Tibial nerve (tissue), 4 donors: Measurements from ENCODE around the gene ZNF557. TPM values are rescaled to one million over a fixed set of nuclear protein-coding genes. Genes with fewer than 3 reads are reported as not detected.

Experiments used
- DNase-seq, 2 donors: peaks; one replicate each; pipeline ENCODE4 v3.0.0-alpha.2; 2019; ENCODE audit warnings: low spot score in 2 of 2
- H3K27ac ChIP-seq, 4 donors: fragments of 200-600 bp; sonication (generic) in 3 of 4; one replicate each; pipeline ENCODE4 v1.5.1; 2017 to 2019; ENCODE audit warnings: mild to moderate bottlenecking in 1 of 4
- H3K27me3 ChIP-seq, 2 donors: fragments of 200-600 bp; sonication (generic) in 1 of 2; one replicate each; pipeline versions ENCODE4 v1.5.1 to v1.6.0; 2017 to 2019
- H3K36me3 ChIP-seq, 3 donors: fragments of 200-600 bp; sonication (generic); one replicate each; pipeline ENCODE4 v1.5.1; 2018 to 2019
- H3K4me1 ChIP-seq, 4 donors: fragments of 200-600 bp; sonication (generic) in 3 of 4; one replicate each; pipeline ENCODE4 v1.5.1; 2017 to 2019
- H3K4me3 ChIP-seq, 4 donors: fragments of 200-600 bp; sonication (generic) in 3 of 4; one replicate each; pipeline ENCODE4 v1.5.1; 2017 to 2019; ENCODE audit warnings: mild to moderate bottlenecking in 1 of 4, moderate library complexity in 1 of 4
- H3K9me3 ChIP-seq, 4 donors: fragments of 200-600 bp; sonication (generic) in 3 of 4; one replicate each; pipeline ENCODE4 v1.5.1; 2017 to 2019
- CTCF ChIP-seq, 5 experiments: fragments of 200-600 bp in 3 of 5; fragments of 450-650 bp in 2 of 5; sonication (generic) in 3 of 5; IDR thresholded peaks; one replicate each; pipeline ENCODE4 v1.5.1; 2016 to 2019; ENCODE audit warnings: antibody characterized with exemption in 5 of 5, mild to moderate bottlenecking in 3 of 5, moderate library complexity in 2 of 5
- EP300 ChIP-seq, 2 donors: sonication (generic); formaldehyde crosslinking; IDR thresholded peaks; one replicate each; pipeline ENCODE4 v1.6.1; 2017; ENCODE audit warnings: antibody characterized with exemption in 2 of 2, mild to moderate bottlenecking in 1 of 2
- POLR2A ChIP-seq, 2 donors: fragments of 450-650 bp; IDR thresholded peaks; one replicate each; pipeline ENCODE4 v1.6.1; 2017; ENCODE audit warnings: antibody characterized with exemption in 2 of 2, mild to moderate bottlenecking in 2 of 2, moderate library complexity in 2 of 2
- WGBS, 2 donors: methylation state at CpG; one replicate each; pipeline ENCODE4 v1.1.5; 2018; 5-methylcytosine and 5-hydroxymethylcytosine counted together
- total RNA-seq, 4 donors: library from RNA; depleted of rRNA; stranded (reverse); fragments of >200 nt; gene quantifications; one replicate each; pipeline ENCODE4 v1.1.0, GENCODE V29; 2016

Gene ZNF557
- total RNA-seq, 4 donors from 2014 or later, result 7.3 to 14.6 (median 9.8) TPM

- Histone ChIP-seq H3K36me3 (peaks cover 16 to 98% (median 19%) of the 10 kb centered on the region in 3 donors), H3K27me3 (no peaks in the 10 kb centered on the region), H3K9me3 (peaks cover 0 to 23% (median 6%) of the 10 kb centered on the region in 4 donors), H3K4me3 (no peak overlapping the region), H3K4me1 (no peaks in the 10 kb centered on the region), H3K27ac (no peak overlapping the region)
- no peak for TF ChIP-seq CTCF (IDR thresholded peaks at IDR 0.05)
- WGBS, 2 donors, result 94 to 100% methylated on average over 1 to 3 of the region's 3 CpGs
- no peak for DNase-seq
Measured at GRCh38 chr19:7126132-7126531, 56.6 kb downstream of the ZNF557 start.

- Histone ChIP-seq H3K9me3 (peaks cover 0 to 22% (median 6%) of the 10 kb centered on the region in 4 donors), H3K27ac (no peak overlapping the region), H3K4me3 (no peak overlapping the region), H3K4me1 (no peaks in the 10 kb centered on the region), H3K27me3 (no peaks in the 10 kb centered on the region), H3K36me3 (peaks cover 19 to 84% (median 24%) of the 10 kb centered on the region in 3 donors)
- no peak for DNase-seq
- TF ChIP-seq CTCF (IDR thresholded peaks at IDR 0.05), result no peak
- no peak for TF ChIP-seq EP300 (IDR thresholded peaks at IDR 0.05)
- no peak for TF ChIP-seq POLR2A (IDR thresholded peaks at IDR 0.05)
- 100% methylated on average over 1 of the region's 1 CpG for WGBS, 2 donors
Measured at GRCh38 chr19:7130043-7130442, 60.5 kb downstream of the ZNF557 start.

GRCh38 chr19:7132054-7132453, 62.6 kb downstream of the ZNF557 start:
- H3K36me3 ChIP-seq, result peaks cover 3 to 84% (median 9%) of the 10 kb centered on the region in 3 donors

GRCh38 chr19:7137120-7137519, 67.6 kb downstream of the ZNF557 start:
- 59 to 60% methylated on average over 2 of the region's 2 CpGs for WGBS, 2 donors
- no peak for TF ChIP-seq EP300 (IDR thresholded peaks at IDR 0.05)
- no peak for TF ChIP-seq CTCF (IDR thresholded peaks at IDR 0.05)
- TF ChIP-seq POLR2A (IDR thresholded peaks at IDR 0.05), result no peak
- H3K9me3 ChIP-seq, result no peaks in the 10 kb centered on the region
- H3K27ac ChIP-seq, result no peak overlapping the region
- H3K4me3 ChIP-seq, result no peak overlapping the region
- no peaks in the 10 kb centered on the region for H3K4me1 ChIP-seq
- H3K27me3 ChIP-seq, result no peaks in the 10 kb centered on the region
- DNase-seq, result no peak
- H3K36me3 ChIP-seq, result peaks cover 5 to 83% (median 13%) of the 10 kb centered on the region in 3 donors

More at GRCh38 chr19:7132054-7132453, 62.6 kb downstream of the ZNF557 start:
- peaks cover 0 to 1% (median 0%) of the 10 kb centered on the region in 4 donors for H3K9me3 ChIP-seq
- TF ChIP-seq EP300 (IDR thresholded peaks at IDR 0.05), result no peak
- TF ChIP-seq POLR2A (IDR thresholded peaks at IDR 0.05), result no peak
- no peak for TF ChIP-seq CTCF (IDR thresholded peaks at IDR 0.05)
- 92 to 94% methylated on average over 16 of the region's 16 CpGs for WGBS, 2 donors
- no peak overlapping the region for H3K4me3 ChIP-seq
- H3K27ac ChIP-seq, result no peak overlapping the region
- no peak for DNase-seq
- H3K4me1 ChIP-seq, result no peaks in the 10 kb centered on the region
- no peaks in the 10 kb centered on the region for H3K27me3 ChIP-seq

Other genes with a start within 250 kb of the ZNF557 start
- gene ADGRE1, start 182.1 kb upstream of the ZNF557 start, total RNA-seq, result 1 to 10 TPM in 1 of 4 donors, under 1 TPM in 2, not detected in 1; 0.20 to 1.7 (median 0.21) TPM
- not detected for gene MBD3L2B, start 48.3 kb upstream of the ZNF557 start, total RNA-seq
- not detected for gene MBD3L5, start 39.1 kb upstream of the ZNF557 start, total RNA-seq
- not detected for gene MBD3L4, start 29.5 kb upstream of the ZNF557 start, total RNA-seq
- gene MBD3L2, start 20.4 kb upstream of the ZNF557 start, total RNA-seq, result not detected
- not detected for gene MBD3L3, start 11.0 kb upstream of the ZNF557 start, total RNA-seq
- gene INSR, start 224.7 kb downstream of the ZNF557 start, total RNA-seq, result 100 to 1,000 TPM; 150 to 420 (median 196) TPM